ENCODE results near the gene LMLN.
"Not testable (repeated sequence)": the region's sequence is repeated elsewhere in the genome, so short reads cannot be mapped to it uniquely, and the experiment has no call there.

Gene LMLN

DNA sequence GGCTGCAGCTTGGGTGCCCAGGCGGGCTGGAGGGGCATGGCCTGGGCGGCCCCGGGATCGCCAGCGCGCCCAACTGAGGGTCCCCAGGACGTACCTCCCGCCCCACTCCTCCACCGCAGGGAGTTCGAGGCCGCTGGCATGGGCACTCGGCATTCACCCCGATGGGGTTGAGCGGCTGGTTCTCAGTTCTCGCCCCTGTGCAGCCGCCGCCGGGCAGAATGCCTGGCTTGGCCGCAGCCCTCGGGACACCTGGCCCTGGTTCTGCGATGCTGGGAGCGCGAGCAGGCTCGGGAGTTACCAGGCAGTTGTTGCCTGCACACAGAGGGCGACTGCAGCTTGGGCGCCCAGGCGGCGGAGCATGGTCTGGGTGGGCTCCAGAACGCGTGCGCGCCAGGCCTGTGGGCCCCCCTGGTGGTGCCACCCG lies 121.4 kb downstream of the LMLN start:
- DNase-seq = no peak

DNA sequence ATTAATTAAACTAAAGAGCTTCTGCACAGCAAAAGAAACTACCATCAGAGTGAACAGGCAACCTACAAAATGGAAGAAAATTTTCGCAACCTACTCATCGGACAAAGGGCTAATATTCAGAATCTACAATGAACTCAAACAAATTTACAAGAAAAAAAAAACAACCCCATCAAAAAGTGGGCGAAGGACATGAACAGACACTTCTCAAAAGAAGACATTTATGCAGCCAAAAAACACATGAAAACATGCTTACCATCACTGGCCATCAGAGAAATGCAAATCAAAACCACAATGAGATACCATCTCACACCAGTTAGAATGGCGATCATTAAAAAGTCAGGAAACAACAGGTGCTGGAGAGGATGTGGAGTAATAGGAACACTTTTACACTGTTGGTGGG lies 122.2 kb downstream of the LMLN start:
- not testable (repeated sequence) for DNase-seq

DNA sequence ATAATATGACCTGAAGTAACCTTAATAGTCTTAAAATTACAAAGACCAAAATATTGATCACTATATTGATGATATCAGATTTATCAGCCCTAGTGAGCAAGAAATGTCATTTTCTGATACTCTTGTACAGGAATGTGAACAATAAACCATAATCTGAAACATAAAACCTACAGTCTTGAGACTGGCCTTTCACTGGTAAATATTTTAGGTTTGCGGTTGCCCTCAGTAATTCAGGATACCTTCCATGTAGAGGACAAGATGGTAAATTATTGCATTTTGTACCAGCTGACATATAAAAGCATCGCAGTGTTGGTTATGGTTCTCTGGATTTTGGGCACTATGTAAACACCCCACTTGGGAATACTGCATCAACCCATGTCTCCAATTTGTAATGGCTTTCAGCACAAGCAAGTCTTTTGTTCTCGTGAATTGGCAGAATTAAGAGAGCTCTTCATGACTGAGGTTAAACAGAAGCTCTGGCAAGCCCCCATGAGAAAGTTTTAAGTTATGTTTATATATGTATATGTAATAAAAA lies 128.5 kb downstream of the LMLN start:
- DNase-seq = no peak

DNA sequence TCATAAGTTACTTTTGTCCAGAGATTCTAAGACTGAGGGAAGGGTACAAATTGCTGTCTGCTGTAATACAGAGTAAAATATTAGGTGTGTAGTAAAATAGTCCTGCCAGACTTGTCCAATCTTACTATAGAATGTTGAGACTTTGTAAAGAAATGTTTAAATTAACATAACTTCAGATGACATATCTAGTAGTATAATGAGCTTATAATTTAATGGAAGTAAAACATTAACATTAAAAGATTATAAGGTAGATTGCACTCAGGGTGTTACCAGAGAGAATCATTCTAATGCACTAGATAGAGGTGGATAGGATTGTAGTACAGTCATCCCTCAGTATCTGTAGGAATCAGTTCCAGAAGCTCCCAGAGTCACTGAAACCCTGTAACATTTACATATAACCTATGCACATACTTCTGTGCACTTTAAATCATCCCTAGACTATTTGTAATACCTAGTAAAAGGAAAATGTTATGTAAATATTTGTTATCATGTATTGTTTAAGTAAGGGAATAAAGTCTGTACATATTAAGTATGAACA lies 130.8 kb downstream of the LMLN start:
- DNase-seq = no peak

DNA sequence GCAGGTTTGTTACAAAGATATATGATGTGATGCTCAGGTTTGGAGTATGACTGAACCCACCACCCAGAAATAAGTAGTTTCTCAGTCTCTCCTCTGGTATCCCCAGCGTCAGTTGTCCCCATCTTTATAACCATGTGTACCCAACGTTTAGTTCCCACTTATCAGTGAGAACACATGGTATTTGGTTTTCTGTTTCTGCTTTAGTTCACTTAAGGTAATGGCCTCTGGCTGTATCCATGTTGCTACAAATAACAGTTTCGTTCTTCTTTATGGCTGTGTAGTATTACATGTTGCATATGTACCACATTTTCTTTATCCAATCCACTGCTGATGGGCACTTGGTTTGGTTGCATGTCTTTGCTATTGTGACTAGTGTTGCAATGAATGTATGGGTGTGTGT lies 132.3 kb downstream of the LMLN start:
- DNase-seq = no peak

DNA sequence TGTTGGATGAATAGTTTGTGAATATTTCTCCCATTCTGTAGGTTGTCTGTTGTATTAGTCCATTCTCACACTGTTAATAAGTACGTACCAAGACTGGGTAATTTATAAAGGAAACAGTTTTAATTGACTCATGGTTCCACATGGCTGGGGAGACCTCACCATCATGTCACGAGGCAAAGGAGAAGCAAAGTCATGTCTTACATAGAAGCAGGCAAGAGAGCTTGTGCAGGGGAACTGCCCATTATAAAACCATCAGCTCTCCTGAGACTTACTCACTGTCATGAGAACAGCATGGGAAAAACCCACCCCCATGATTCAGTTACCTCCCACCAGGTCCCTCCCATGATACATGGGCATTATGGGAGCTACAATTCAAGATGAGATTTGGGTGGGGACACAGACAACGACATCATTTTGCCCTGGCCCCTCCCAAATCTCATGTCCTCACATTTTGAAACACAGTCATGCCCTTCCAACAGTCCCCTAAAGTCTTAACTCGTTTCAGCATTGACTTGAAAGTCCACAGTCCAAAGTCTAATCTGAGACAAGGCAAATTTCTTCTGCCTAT lies 133.2 kb downstream of the LMLN start:
- no peak for DNase-seq
